ENCODE measurements around the gene LRRC51. TPM values are rescaled to one million over a fixed set of nuclear protein-coding genes. Genes with fewer than 3 reads are reported as not detected.
"Not testable (repeated sequence)": the region's sequence is repeated elsewhere in the genome, so short reads cannot be mapped to it uniquely, and the experiment has no call there.

The LRRC51 gene
- total RNA-seq, 1 donor from 2014 or later = 6.5 TPM

- no peak for DNase-seq (ENCODE audit: low spot score in 2 of 2)
Observed at GRCh38 chr11:72135891-72136683, 55.4 kb downstream of the LRRC51 start.

GRCh38 chr11:72136684-72137262, 56.1 kb downstream of the LRRC51 start:
- DNase-seq (ENCODE audit: low spot score in 2 of 2) = no peak
- FAIRE-seq = no peak

More at GRCh38 chr11:72135891-72136683, 55.4 kb downstream of the LRRC51 start:
- FAIRE-seq = no peak

- DNase-seq (ENCODE audit: low spot score in 2 of 2) (no peak), FAIRE-seq (no peak)
Observed at GRCh38 chr11:72138821-72139390, 58.3 kb downstream of the LRRC51 start.

GRCh38 chr11:72139500-72139899, 58.9 kb downstream of the LRRC51 start:
- no peak for FAIRE-seq
- DNase-seq (ENCODE audit: low spot score in 2 of 2) = no peak

- FAIRE-seq (no peak), DNase-seq (ENCODE audit: low spot score in 2 of 2) (no peak)
Observed at GRCh38 chr11:72140661-72141060, 60.0 kb downstream of the LRRC51 start.

GRCh38 chr11:72141066-72141465, 60.4 kb downstream of the LRRC51 start:
- FAIRE-seq (no peak), DNase-seq (ENCODE audit: low spot score in 2 of 2) (no peak)

GRCh38 chr11:72142086-72142485, 61.4 kb downstream of the LRRC51 start:
- FAIRE-seq = not testable (repeated sequence)

GRCh38 chr11:72142543-72142942, 61.9 kb downstream of the LRRC51 start:
- not testable (repeated sequence) for DNase-seq (ENCODE audit: low spot score in 2 of 2); FAIRE-seq

More at GRCh38 chr11:72142086-72142485, 61.4 kb downstream of the LRRC51 start:
- not testable (repeated sequence) for DNase-seq (ENCODE audit: low spot score in 2 of 2)

- no peak for FAIRE-seq
- no peak for DNase-seq (ENCODE audit: low spot score in 2 of 2)
Observed at GRCh38 chr11:72144807-72145565, 64.3 kb downstream of the LRRC51 start.

Small RNA genes within 50 kb of the gene (small RNA-seq; reads per million reads assigned to genes)
- gene MIR3165 = not detected
- not detected for gene RNU6-72P

Other genes with a start within 250 kb of the LRRC51 start
- not detected for gene DEFB108B, start 247.7 kb upstream of the LRRC51 start, total RNA-seq
- gene DEFB131B, start 202.4 kb upstream of the LRRC51 start, total RNA-seq = not detected
- gene XNDC1N, start 152.3 kb upstream of the LRRC51 start, total RNA-seq = 4.9 TPM
- gene RNF121, start 151.8 kb upstream of the LRRC51 start, total RNA-seq = 17.9 TPM
- 1.6 TPM for gene IL18BP, start 81.9 kb upstream of the LRRC51 start, total RNA-seq
- gene NUMA1, start 308 bp upstream of the LRRC51 start, total RNA-seq = 110 TPM
- 44.4 TPM for gene LAMTOR1, start 22.4 kb downstream of the LRRC51 start, total RNA-seq
- gene TOMT, start 25.1 kb downstream of the LRRC51 start, total RNA-seq = not detected
- gene ANAPC15, start 31.8 kb downstream of the LRRC51 start, total RNA-seq = 17.5 TPM
- not detected for gene FOLR3, start 54.9 kb downstream of the LRRC51 start, total RNA-seq
- not detected for gene FOLR1, start 111.3 kb downstream of the LRRC51 start, total RNA-seq
- gene FOLR2, start 135.9 kb downstream of the LRRC51 start, total RNA-seq = 5.7 TPM
- 6.5 TPM for gene INPPL1, start 143.9 kb downstream of the LRRC51 start, total RNA-seq
- not detected for gene PHOX2A, start 163.3 kb downstream of the LRRC51 start, total RNA-seq